GM12891 (cell line): Measurements from ENCODE around the gene PLCG2.

Source experiments
- PAX5 ChIP-seq: IDR thresholded peaks from 2 replicates; pipeline ENCODE4 v1.6.1; 2011; ENCODE audit warnings: low read length, moderate library complexity, mild to moderate bottlenecking; ENCODE audit not compliant: insufficient read depth, severe bottlenecking
- POLR2A ChIP-seq: IDR thresholded peaks from 2 replicates; pipeline ENCODE4 v1.6.1; 2011; ENCODE audit warnings: low read depth, low read length, control low read depth
- POLR2AphosphoS5 ChIP-seq: IDR thresholded peaks from 2 replicates; pipeline ENCODE4 v1.6.1; 2011; ENCODE audit warnings: low read depth, low read length, control low read depth
- TAF1 ChIP-seq: IDR thresholded peaks from 2 replicates; pipeline ENCODE4 v1.6.1; 2011; ENCODE audit warnings: low read depth, low read length, control low read depth

DNA sequence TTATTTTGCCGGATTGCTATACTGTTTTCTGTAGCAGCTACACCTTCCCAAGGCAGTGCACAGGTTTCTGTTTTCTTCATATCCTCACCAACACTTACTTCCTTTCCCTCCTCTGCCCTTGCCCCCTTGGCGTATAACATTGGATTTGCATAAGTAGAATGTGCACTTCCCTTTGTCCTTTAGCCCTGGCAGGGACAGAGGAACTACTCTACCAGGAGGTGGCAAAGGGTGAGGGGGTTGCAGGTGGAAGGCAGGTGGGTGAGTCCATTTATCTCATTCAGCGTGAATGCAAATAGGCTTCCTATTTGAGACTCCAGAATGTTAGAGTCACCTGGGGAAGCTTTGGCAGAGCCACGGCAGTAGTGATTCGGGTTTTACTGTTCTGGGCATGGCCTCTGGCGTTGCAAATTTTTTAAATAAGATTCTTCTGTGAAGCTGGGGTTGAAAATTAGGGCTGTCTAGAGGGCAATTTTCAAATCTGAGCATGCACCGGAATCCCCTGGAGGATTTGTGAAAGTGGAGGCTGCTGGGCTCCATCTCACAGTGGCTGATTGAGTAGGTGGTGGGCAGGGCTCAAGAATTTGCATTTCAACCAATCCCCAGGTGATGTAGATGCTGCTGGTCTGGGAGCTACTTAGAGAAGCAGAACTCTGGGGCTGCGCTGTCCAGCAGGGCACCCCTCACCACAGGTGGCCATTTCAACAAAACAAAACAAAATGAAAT is 84.7 kb downstream of the PLCG2 start:
- no peak; the same call in 1 of the 2 replicates for TF ChIP-seq POLR2A
- TF ChIP-seq POLR2AphosphoS5, result no peak
- TF ChIP-seq TAF1, result no peak
- no peak for TF ChIP-seq PAX5
